ENCODE results near the gene FCHO2. TPM values are rescaled to one million over a fixed set of nuclear protein-coding genes. Genes with fewer than 3 reads are reported as not detected.

Gene FCHO2
- total and polyA plus RNA-seq, 4 donors = 13.1 to 57.5 (median 31.2) TPM

DNA sequence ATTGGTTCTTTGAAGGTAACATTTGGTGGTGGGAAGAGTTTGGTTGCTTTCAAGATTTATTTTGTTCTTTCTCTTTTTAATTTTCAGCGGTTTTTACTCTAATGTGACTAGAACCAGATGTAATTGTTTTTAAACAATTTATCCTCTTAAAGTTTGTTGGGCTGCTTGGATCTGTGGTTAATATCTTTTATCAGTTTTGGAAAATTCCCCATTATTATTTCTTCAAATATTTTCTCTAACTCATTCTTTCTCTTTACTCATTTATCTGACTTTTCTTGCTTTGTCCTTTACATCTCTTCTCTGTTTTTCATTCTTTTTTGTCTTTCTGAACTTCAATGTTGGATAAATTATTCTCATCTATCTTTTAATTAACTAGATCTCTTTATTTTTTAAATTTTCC lies 29.9 kb downstream of the FCHO2 start:
- Histone ChIP-seq H3K4me1 (ENCODE audit: control insufficient read depth in 1 of 2, insufficient read depth in 2 of 2, low read length in 2 of 2) (no peaks in the 10 kb centered on the region), H3K4me3 (ENCODE audit: low read length in 2 of 2) (no peak overlapping the region), H3K27me3 (ENCODE audit: control insufficient read depth in 1 of 2, insufficient read depth in 2 of 2, low read length in 1 of 2) (no peaks in the 10 kb centered on the region), H3K36me3 (ENCODE audit: control insufficient read depth in 1 of 2, insufficient read depth in 2 of 2, low read length in 1 of 2) (no peaks in the 10 kb centered on the region), H3K9me3 (ENCODE audit: control insufficient read depth, low read length) (no peaks in the 10 kb centered on the region), H3K27ac (ENCODE audit: low read depth in 1 of 2, low read length in 2 of 2) (no peak overlapping the region)
- ATAC-seq (ENCODE audit: low FRiP score) (no peak), DNase-seq (no peak)
- intact Hi-C loops (cut with DNase I) = no loop called here
- WGBS, 2 donors = 93 to 96% methylated on average over 1 of the region's 1 CpG

DNA sequence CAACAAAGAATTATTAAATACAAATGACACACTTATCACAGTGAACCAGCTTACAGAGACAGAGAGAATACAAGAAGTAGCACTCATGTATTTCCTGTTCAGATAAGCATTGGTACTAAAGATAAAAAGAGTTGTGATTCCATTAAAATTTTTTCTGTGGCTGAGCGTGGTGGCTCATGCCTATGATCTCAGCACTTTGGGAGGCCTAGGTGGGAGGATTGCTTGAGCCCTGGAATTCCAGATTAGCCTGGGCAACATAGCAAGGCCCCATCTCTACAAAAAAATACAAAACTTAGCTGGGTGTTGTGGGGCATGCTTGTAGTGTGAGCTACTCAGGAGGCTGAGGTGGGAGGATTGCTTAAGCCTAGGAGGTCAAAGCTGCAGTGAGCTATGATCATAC lies 32.9 kb downstream of the FCHO2 start:
- Histone ChIP-seq H3K4me1 (ENCODE audit: control insufficient read depth in 1 of 2, insufficient read depth in 2 of 2, low read length in 2 of 2) (no peaks in the 10 kb centered on the region), H3K9me3 (ENCODE audit: control insufficient read depth, low read length) (no peaks in the 10 kb centered on the region), H3K4me3 (ENCODE audit: low read length in 2 of 2) (no peak overlapping the region), H3K27me3 (ENCODE audit: control insufficient read depth in 1 of 2, insufficient read depth in 2 of 2, low read length in 1 of 2) (no peaks in the 10 kb centered on the region), H3K36me3 (ENCODE audit: control insufficient read depth in 1 of 2, insufficient read depth in 2 of 2, low read length in 1 of 2) (no peaks in the 10 kb centered on the region), H3K27ac (ENCODE audit: low read depth in 1 of 2, low read length in 2 of 2) (no peak overlapping the region)
- ATAC-seq (ENCODE audit: low FRiP score) (no peak), DNase-seq (no peak)
- intact Hi-C loops (cut with DNase I) = no loop called here
- 80 to 82% methylated on average over 1 of the region's 1 CpG for WGBS, 2 donors

DNA sequence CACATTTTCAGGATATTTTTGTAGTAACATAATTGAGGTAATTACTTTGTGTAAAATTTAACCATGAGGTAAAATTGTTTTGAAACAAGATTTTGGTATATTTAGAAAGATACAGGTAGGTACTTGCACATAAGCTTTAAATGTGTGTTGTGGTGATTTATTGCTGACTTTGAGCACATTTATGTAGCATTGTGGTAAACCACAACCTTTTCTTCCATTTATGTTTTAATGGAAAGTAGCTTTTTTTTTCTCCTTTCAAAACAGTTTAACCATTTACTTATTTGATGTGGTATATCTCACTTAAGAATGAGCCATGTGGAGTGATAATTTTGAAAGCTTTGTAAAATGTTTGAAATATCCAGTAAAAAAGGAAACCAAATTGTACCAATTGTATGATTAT lies 35.6 kb downstream of the FCHO2 start:
- intact Hi-C loops (cut with DNase I) = no loop called here
- H3K4me3 ChIP-seq (ENCODE audit: low read length in 2 of 2) = no peak overlapping the region
- ATAC-seq (ENCODE audit: low FRiP score) = no peak
- no peaks in the 10 kb centered on the region for H3K36me3 ChIP-seq (ENCODE audit: control insufficient read depth in 1 of 2, insufficient read depth in 2 of 2, low read length in 1 of 2)
- no peak for DNase-seq
- H3K27me3 ChIP-seq (ENCODE audit: control insufficient read depth in 1 of 2, insufficient read depth in 2 of 2, low read length in 1 of 2) = no peaks in the 10 kb centered on the region
- H3K9me3 ChIP-seq (ENCODE audit: control insufficient read depth, low read length) = no peaks in the 10 kb centered on the region
- H3K4me1 ChIP-seq (ENCODE audit: control insufficient read depth in 1 of 2, insufficient read depth in 2 of 2, low read length in 2 of 2) = peaks cover 0 to 2% of the 10 kb centered on the region in 2 donors
- no peak overlapping the region for H3K27ac ChIP-seq (ENCODE audit: low read depth in 1 of 2, low read length in 2 of 2)

DNA sequence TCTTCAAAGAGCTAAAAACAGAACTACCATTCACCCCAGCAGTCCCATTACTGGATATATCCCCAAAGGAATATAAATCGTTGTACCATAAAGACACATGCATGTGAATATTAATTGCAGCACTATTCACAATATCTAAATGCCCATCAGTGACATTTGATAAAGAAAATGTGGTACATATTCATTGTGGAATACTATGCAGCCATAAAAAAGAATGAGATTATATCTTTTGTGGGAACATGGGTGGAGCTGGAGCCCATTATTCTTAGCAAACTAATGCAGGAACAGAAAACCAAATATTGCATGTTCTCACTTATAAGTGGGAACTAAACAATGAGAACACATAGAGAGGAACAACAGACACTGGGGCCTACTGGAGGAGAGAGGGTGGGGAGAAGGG lies 38.7 kb downstream of the FCHO2 start:
- H3K9me3 ChIP-seq (ENCODE audit: control insufficient read depth, low read length) = no peaks in the 10 kb centered on the region
- peaks cover 0 to 2% of the 10 kb centered on the region in 2 donors for H3K4me1 ChIP-seq (ENCODE audit: control insufficient read depth in 1 of 2, insufficient read depth in 2 of 2, low read length in 2 of 2)
- H3K36me3 ChIP-seq (ENCODE audit: control insufficient read depth in 1 of 2, insufficient read depth in 2 of 2, low read length in 1 of 2) = peaks cover 0 to 4% of the 10 kb centered on the region in 2 donors
- DNase-seq (no peak), ATAC-seq (ENCODE audit: low FRiP score) (no peak)
- no peak overlapping the region for H3K4me3 ChIP-seq (ENCODE audit: low read length in 2 of 2)
- no peak overlapping the region for H3K27ac ChIP-seq (ENCODE audit: low read depth in 1 of 2, low read length in 2 of 2)
- 90 to 100% methylated on average over 1 of the region's 1 CpG for WGBS, 2 donors
- H3K27me3 ChIP-seq (ENCODE audit: control insufficient read depth in 1 of 2, insufficient read depth in 2 of 2, low read length in 1 of 2) = no peaks in the 10 kb centered on the region
- intact Hi-C loops (cut with DNase I) = no loop called here

DNA sequence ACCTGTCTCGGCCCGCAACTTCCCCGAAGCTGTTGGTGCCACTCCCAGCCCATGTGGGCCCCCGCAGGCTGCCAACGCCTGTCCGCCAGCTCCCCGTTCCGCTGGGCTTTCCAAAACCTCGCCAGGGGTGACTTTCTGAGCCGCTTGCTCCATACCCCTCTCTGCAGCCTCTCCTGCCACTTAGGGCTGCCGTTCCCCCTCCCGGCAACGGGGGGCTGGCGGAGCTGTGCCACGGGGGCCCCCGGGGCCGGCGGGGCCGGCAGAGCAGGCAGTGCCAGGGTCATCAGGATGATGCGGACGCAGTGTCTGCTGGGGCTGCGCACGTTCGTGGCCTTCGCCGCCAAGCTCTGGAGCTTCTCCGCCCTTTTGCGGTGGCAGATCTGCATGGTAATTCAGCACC lies 40.8 kb downstream of the FCHO2 start:
- H3K9me3 ChIP-seq (ENCODE audit: control insufficient read depth, low read length) = no peaks in the 10 kb centered on the region
- H3K27ac ChIP-seq (ENCODE audit: low read depth in 1 of 2, low read length in 2 of 2) = no peak overlapping the region
- peaks cover 0 to 2% of the 10 kb centered on the region in 2 donors for H3K4me1 ChIP-seq (ENCODE audit: control insufficient read depth in 1 of 2, insufficient read depth in 2 of 2, low read length in 2 of 2)
- ATAC-seq (ENCODE audit: low FRiP score) (no peak), DNase-seq (no peak)
- 95 to 97% methylated on average over 28 of the region's 28 CpGs for WGBS, 2 donors
- no peak overlapping the region for H3K4me3 ChIP-seq (ENCODE audit: low read length in 2 of 2)
- H3K27me3 ChIP-seq (ENCODE audit: control insufficient read depth in 1 of 2, insufficient read depth in 2 of 2, low read length in 1 of 2) = no peaks in the 10 kb centered on the region
- H3K36me3 ChIP-seq (ENCODE audit: control insufficient read depth in 1 of 2, insufficient read depth in 2 of 2, low read length in 1 of 2) = peaks cover 0 to 4% of the 10 kb centered on the region in 2 donors
- intact Hi-C loops (cut with DNase I) = no loop called here

DNA sequence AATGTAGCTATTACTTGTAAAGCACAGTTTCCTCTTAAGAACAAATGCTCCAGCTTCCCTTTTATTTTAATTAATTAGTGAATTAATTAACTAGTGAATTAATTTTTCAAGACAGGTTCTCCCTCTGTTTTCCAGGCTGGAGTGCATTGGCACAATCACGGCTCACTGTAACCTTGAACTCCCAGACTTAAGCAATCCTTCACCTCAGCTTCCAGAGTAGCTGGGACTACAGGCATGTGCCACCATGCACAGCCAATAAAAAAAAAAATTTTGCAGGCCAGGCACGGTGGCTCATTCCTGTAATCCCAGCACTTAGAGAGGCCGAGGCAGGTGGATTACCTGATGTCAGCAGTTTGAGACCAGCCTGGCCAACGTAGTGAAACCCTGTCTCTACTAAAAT lies 44.1 kb downstream of the FCHO2 start:
- 95 to 96% methylated on average over 4 of the region's 4 CpGs for WGBS, 2 donors
- Histone ChIP-seq H3K4me1 (ENCODE audit: control insufficient read depth in 1 of 2, insufficient read depth in 2 of 2, low read length in 2 of 2) (peaks cover 0 to 2% of the 10 kb centered on the region in 2 donors), H3K27me3 (ENCODE audit: control insufficient read depth in 1 of 2, insufficient read depth in 2 of 2, low read length in 1 of 2) (no peaks in the 10 kb centered on the region), H3K9me3 (ENCODE audit: control insufficient read depth, low read length) (no peaks in the 10 kb centered on the region), H3K27ac (ENCODE audit: low read depth in 1 of 2, low read length in 2 of 2) (no peak overlapping the region), H3K36me3 (ENCODE audit: control insufficient read depth in 1 of 2, insufficient read depth in 2 of 2, low read length in 1 of 2) (peaks cover 0 to 4% of the 10 kb centered on the region in 2 donors), H3K4me3 (ENCODE audit: low read length in 2 of 2) (no peak overlapping the region)
- DNase-seq (no peak), ATAC-seq (ENCODE audit: low FRiP score) (no peak)
- intact Hi-C loops (cut with DNase I) = no loop called here

DNA sequence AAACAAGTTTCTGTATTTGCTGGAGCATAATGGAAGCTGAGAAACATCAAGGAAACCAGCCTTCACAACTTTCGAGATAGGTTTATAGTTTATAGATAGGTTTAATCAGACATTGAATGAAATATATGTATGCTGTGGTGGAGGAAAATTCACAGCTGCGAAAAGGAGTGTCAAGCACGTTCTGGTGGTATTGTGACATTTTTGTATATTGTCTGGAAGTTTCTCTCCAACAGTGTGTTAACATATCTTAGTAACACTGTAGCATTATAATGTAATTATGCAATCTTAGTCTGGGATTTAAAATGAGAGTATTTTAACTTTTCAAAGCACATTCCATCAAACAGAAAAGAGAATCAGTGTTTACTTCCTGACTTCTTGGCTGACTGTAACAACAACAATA lies 50.0 kb downstream of the FCHO2 start:
- no peaks in the 10 kb centered on the region for H3K27me3 ChIP-seq (ENCODE audit: control insufficient read depth in 1 of 2, insufficient read depth in 2 of 2, low read length in 1 of 2)
- no peaks in the 10 kb centered on the region for H3K36me3 ChIP-seq (ENCODE audit: control insufficient read depth in 1 of 2, insufficient read depth in 2 of 2, low read length in 1 of 2)
- H3K4me3 ChIP-seq (ENCODE audit: low read length in 2 of 2) = no peak overlapping the region
- H3K4me1 ChIP-seq (ENCODE audit: control insufficient read depth in 1 of 2, insufficient read depth in 2 of 2, low read length in 2 of 2) = no peaks in the 10 kb centered on the region
- intact Hi-C loops (cut with DNase I) = no loop called here
- H3K9me3 ChIP-seq (ENCODE audit: control insufficient read depth, low read length) = no peaks in the 10 kb centered on the region
- DNase-seq (no peak), ATAC-seq (ENCODE audit: low FRiP score) (no peak)
- no peak overlapping the region for H3K27ac ChIP-seq (ENCODE audit: low read depth in 1 of 2, low read length in 2 of 2)
- 82 to 87% methylated on average over 3 of the region's 3 CpGs for WGBS, 2 donors

DNA sequence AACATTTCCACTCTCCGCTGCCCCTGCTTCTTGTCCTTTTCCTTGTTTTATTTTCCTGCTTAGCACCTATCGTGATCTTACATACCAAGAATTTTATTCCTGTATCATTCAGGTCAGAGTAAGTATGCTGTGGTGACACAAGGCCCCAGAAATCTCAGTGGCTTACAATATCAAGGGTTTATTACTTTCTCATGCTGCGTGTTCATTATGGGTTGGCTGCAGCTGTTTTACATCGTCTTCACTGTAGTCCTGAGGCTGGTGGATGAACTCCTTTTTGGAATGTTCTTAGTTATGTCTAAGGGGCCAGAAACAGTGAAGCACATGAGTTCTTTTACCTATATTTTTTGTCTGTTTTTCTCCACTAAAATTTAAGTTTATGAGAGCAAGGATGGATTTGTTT lies 51.2 kb downstream of the FCHO2 start:
- DNase-seq (no peak), ATAC-seq (ENCODE audit: low FRiP score) (no peak)
- H3K27me3 ChIP-seq (ENCODE audit: control insufficient read depth in 1 of 2, insufficient read depth in 2 of 2, low read length in 1 of 2) = no peaks in the 10 kb centered on the region
- H3K4me3 ChIP-seq (ENCODE audit: low read length in 2 of 2) = no peak overlapping the region
- 95% methylated on average over 4 of the region's 4 CpGs for WGBS, 2 donors
- H3K9me3 ChIP-seq (ENCODE audit: control insufficient read depth, low read length) = no peaks in the 10 kb centered on the region
- no peaks in the 10 kb centered on the region for H3K4me1 ChIP-seq (ENCODE audit: control insufficient read depth in 1 of 2, insufficient read depth in 2 of 2, low read length in 2 of 2)
- no peaks in the 10 kb centered on the region for H3K36me3 ChIP-seq (ENCODE audit: control insufficient read depth in 1 of 2, insufficient read depth in 2 of 2, low read length in 1 of 2)
- intact Hi-C loops (cut with DNase I) = no loop called here
- H3K27ac ChIP-seq (ENCODE audit: low read depth in 1 of 2, low read length in 2 of 2) = peak overlapping the region in 1 of 2 donors; percentile 67

DNA sequence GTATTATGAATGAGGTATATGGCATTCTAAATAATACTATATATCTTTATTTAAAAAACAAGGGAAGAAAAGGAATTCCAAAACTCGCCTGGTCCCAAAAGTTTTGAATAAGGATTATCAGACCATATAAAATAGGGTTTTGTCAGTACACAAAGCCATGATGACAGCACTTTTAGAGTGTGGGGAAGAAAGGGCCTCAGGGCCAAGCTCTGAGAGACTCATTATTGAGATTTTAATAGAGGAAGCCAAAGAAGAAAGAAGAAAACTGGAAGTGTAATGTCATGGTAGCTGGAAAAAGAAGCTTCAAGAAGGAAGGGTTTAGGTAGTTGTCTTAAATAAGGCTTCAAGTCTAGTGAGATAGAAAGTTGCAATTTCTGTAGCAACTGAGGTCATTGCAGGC lies 53.0 kb downstream of the FCHO2 start:
- H3K9me3 ChIP-seq (ENCODE audit: control insufficient read depth, low read length) = no peaks in the 10 kb centered on the region
- H3K27me3 ChIP-seq (ENCODE audit: control insufficient read depth in 1 of 2, insufficient read depth in 2 of 2, low read length in 1 of 2) = no peaks in the 10 kb centered on the region
- H3K4me1 ChIP-seq (ENCODE audit: control insufficient read depth in 1 of 2, insufficient read depth in 2 of 2, low read length in 2 of 2) = no peaks in the 10 kb centered on the region
- no peak for ATAC-seq (ENCODE audit: low FRiP score)
- intact Hi-C loops (cut with DNase I) = no loop called here
- no peaks in the 10 kb centered on the region for H3K36me3 ChIP-seq (ENCODE audit: control insufficient read depth in 1 of 2, insufficient read depth in 2 of 2, low read length in 1 of 2)
- DNase-seq = no peak
- 95 to 97% methylated on average over 1 of the region's 1 CpG for WGBS, 2 donors
- no peak overlapping the region for H3K4me3 ChIP-seq (ENCODE audit: low read length in 2 of 2)
- H3K27ac ChIP-seq (ENCODE audit: low read depth in 1 of 2, low read length in 2 of 2) = no peak overlapping the region

All from aorta (tissue), 5 donors.